Stimulated activated CD8-positive, alpha-beta memory T cell treated with anti-CD3 and anti-CD28 coated beads, Interleukin-12 subunit alpha, Interleukin-12 subunit beta, amount 100 ng/mL, for 24 hours (primary cell): ENCODE results near the gene DSP.

Source experiments
- DNase-seq: peaks from one replicate; pipeline ENCODE4 v3.0.0-alpha.2; 2020; ENCODE audit errors: extremely low read depth

DSP gene

DNA sequence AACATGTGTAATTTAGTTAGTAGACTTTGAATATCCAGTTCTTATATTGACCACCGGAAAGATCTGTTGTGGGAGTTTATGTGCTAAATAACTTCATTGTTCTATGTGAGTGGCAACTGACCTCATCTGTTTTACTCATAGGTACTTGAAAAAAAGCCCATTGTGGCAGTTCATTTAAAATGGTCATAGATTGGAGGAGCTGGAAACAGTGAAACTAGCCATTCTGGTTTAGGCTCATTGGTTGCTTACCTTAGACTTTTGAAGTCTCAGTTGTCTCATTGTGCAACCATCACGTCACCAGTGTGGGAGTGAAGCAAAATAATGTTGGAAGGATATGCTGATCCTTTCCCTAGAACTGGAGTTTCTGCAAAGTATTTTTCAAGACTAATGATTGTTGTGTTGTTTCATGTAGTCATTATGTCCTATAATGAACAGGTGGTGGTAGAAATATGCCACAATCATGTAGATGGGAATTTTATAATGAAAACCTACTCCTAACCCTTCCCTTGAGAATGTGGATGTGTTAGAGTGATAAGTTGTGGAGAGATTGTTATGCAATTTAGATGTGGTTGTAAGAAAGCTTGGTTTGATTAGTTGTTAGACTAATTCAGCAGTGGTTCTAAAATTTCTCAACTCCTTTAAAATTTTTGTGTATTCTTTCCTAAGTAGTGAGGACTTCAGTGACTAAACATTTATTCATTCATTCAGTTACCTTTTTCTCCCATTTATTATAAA, 18.3 kb downstream of the DSP start:
- DNase-seq = no peak

GRCh38 chr6:7561153-7561964, 19.9 kb downstream of the DSP start:
- DNase-seq = no peak

DNA sequence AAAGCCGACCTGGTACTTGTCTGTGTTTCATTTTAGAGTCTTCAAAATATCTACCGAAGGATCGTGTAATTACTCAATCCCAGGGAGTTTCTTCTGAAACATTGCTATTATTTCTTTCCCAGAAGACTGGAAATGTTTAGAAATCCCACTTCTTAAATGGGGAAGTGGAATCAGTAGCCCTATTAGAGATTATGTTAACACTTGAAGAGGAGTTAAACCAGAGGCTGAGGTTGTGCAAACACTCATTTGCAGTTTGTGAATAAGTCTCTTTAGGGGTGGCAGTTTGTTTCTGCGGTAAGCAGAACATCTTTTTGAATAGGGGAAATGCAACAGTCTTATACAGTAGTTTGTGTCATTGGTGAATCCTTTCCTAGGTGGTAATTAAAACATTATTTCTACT, 21.3 kb downstream of the DSP start:
- no peak for DNase-seq

DNA sequence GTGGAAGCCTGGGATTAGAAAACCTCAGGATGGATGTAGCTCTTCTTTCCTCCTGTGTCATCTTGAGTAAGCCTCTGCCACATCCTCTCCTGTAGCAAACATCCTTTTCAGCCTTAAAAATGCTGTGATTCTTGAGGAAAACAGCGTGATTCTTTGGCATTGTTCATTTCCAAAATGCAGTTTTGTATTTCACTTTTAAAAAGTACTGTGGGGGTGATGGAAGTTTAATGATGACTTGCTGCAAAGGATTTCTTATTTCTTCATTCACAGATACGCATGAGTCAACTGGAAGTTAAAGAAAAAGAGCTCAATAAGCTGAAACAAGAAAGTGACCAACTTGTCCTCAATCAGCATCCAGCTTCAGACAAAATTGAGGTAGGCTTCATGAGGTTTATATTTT, 24.6 kb downstream of the DSP start:
- no peak for DNase-seq

GRCh38 chr6:7566617-7567173, 25.2 kb downstream of the DSP start:
- DNase-seq = no peak

- DNase-seq = no peak
Measured at GRCh38 chr6:7568021-7568420, 26.6 kb downstream of the DSP start.

GRCh38 chr6:7569082-7569481, 27.6 kb downstream of the DSP start:
- no peak for DNase-seq

DNA sequence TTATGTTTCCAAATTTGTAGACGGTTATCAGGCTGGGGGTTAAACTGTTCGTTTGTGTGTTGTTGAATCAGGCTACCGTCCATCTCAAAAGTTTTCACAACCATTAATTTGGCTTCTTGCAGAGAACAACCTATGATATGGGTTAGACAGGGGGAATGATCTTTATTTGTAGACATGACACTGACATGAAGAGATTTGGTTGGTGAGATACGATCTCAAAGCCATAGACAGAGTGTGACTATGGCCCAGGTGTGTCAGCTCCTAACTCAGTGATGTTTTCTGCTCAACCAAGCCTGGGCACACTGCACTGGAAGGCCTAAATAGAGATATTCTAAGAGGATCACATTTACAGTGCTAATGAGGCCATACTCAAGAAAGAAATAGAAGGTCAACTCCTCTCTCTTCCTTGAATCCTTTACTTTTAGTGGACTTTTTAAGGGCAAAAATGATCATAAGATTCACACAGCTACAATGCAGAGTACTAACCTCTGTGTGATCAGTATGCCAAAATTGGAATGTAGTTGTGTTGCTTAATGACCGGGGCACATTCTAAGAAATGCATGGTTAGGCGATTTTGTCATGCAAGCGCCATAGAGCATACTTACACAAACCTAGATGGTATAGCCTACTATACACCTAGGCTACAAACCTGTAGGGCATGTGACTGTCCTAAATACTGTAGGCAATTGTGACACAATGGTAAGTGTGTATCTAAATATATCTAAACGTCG, 30.9 kb downstream of the DSP start:
- no peak for DNase-seq

DNA sequence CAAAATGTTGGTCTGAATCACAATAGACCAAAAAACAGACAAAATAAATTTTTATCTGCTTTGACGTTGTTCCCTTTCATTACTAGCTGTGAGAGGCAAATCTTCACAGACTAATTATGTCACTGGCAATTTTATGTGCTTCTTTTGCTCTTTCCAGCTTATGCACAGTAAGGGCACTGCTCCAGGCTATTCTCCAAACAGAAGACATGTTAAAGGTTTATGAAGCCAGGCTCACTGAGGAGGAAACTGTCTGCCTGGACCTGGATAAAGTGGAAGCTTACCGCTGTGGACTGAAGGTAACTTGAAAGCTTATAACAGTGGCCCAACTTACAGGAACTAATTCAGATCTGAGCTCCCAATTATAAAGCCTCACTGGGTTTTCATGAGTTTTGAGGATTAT, 33.0 kb downstream of the DSP start:
- DNase-seq = no peak

DNA sequence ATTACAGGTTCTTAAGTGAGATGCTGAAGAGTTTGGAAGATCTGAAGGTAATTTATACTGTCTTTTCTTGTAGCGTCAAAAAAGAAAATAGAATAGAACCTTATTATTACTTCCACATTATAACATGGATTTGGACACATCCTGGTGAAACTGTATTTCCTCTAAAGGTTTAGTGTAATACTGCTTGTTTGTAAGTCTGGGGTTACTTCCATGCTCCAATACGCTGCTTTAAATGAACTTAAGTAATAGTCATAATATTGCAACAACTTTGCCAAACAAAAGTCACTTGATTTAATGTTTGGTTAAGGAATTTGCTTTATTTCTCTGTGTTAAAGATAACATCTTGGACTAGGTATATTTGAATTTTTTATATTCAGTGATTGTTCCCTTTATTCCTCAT, 37.0 kb downstream of the DSP start:
- DNase-seq = no peak

GRCh38 chr6:7578931-7579330, 37.5 kb downstream of the DSP start:
- DNase-seq = no peak

DNA sequence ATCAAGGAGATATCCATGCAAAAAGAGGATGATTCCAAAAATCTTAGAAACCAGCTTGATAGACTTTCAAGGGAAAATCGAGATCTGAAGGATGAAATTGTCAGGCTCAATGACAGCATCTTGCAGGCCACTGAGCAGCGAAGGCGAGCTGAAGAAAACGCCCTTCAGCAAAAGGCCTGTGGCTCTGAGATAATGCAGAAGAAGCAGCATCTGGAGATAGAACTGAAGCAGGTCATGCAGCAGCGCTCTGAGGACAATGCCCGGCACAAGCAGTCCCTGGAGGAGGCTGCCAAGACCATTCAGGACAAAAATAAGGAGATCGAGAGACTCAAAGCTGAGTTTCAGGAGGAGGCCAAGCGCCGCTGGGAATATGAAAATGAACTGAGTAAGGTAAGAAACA, 38.4 kb downstream of the DSP start:
- no peak for DNase-seq

DNA sequence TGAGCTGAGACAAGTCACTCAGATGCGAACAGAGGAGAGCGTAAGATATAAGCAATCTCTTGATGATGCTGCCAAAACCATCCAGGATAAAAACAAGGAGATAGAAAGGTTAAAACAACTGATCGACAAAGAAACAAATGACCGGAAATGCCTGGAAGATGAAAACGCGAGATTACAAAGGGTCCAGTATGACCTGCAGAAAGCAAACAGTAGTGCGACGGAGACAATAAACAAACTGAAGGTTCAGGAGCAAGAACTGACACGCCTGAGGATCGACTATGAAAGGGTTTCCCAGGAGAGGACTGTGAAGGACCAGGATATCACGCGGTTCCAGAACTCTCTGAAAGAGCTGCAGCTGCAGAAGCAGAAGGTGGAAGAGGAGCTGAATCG, 39.1 kb downstream of the DSP start:
- no peak for DNase-seq

DNA sequence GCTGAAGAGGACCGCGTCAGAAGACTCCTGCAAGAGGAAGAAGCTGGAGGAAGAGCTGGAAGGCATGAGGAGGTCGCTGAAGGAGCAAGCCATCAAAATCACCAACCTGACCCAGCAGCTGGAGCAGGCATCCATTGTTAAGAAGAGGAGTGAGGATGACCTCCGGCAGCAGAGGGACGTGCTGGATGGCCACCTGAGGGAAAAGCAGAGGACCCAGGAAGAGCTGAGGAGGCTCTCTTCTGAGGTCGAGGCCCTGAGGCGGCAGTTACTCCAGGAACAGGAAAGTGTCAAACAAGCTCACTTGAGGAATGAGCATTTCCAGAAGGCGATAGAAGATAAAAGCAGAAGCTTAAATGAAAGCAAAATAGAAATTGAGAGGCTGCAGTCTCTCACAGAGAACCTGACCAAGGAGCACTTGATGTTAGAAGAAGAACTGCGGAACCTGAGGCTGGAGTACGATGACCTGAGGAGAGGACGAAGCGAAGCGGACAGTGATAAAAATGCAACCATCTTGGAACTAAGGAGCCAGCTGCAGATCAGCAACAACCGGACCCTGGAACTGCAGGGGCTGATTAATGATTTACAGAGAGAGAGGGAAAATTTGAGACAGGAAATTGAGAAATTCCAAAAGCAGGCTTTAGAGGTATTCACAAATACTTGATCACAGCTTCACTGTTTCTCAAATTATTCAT, 39.6 kb downstream of the DSP start:
- DNase-seq = no peak

DNA sequence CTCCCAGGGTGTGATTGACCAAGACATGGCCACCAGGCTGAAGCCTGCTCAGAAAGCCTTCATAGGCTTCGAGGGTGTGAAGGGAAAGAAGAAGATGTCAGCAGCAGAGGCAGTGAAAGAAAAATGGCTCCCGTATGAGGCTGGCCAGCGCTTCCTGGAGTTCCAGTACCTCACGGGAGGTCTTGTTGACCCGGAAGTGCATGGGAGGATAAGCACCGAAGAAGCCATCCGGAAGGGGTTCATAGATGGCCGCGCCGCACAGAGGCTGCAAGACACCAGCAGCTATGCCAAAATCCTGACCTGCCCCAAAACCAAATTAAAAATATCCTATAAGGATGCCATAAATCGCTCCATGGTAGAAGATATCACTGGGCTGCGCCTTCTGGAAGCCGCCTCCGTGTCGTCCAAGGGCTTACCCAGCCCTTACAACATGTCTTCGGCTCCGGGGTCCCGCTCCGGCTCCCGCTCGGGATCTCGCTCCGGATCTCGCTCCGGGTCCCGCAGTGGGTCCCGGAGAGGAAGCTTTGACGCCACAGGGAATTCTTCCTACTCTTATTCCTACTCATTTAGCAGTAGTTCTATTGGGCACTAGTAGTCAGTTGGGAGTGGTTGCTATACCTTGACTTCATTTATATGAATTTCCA, 43.9 kb downstream of the DSP start:
- DNase-seq = no peak

DNA sequence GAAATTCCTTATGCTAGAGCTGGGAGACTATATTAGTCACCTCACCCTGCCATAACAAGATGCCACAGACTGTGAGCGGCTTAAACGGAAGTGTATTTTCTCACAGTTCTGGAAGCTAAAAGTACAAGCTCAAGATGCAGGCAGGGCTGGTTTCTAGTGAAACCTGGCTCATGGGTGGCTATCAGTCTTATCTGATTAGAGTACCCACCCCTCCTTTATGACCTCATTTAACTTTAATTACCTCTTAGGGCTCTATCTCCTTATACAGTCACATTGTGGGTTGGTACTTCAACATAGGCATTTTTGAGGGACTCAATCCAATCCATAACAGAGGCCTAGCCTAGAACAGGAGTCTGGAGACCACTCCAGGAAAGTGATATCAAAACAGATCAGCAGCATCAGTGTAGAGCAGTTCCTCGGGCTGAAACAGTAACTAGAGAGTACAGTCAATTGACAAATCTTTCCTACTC, 46.2 kb downstream of the DSP start:
- no peak for DNase-seq

GRCh38 chr6:7588506-7588905, 47.0 kb downstream of the DSP start:
- no peak for DNase-seq

DNA sequence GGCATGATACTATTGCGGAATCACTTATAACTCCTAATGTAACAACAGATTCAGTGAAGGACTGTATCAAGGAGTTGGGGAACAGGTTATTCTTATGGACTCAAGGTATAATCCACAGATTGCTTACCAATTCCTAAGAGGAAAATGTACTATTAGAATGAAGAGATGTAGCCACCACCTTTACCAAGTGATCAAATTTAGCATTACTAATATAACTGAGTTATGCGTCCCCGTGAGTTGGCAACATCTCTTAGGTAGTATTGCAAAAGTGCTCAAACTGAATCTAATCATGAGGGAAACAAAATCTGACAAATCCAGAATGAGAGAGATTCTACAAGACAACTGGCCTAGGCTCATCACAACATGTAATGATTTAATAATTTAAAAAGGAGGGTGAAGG, 47.8 kb downstream of the DSP start:
- no peak for DNase-seq

- peak; percentile 82 for DNase-seq
Measured at GRCh38 chr6:7589949-7590917, 48.8 kb downstream of the DSP start, which contains the start of gene SNRNP48. Gene SNRNP48 (plus strand): TSS chr6:7590198. CDS start chr6:7590258, 60 bp downstream.

DNA sequence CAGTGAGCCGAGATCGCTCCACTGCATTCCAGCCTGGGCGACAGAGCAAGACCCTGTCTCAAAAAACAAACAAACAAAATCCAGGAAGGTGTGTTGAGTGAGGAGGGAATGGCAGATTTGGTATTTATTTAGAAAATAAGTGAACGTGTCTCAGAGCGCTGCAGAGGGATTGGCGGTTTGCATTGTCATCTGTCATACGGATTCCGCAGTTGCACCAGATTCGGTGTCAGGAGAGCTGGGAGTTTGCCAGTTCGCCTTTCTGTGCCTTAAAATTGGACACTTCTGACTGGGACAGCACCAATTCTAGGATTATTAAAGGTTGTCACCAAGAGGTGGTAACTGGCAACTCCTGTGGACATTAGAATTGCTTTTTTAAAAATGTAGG, 49.4 kb downstream of the DSP start:
- DNase-seq = no peak
